Fibroblast of lung (primary cell): ENCODE data around the gene CELSR2. TPM values are rescaled to one million over a fixed set of nuclear protein-coding genes. Genes with fewer than 3 reads are reported as not detected.

Experiments used
- DNase-seq, 2 donors: peaks; one replicate each; pipeline versions ENCODE4 v3.0.0 to v3.0.0-alpha.2; 2010; ENCODE audit warnings: low read depth in 2 of 2
- H2AFZ ChIP-seq: 2 replicates; pipeline ENCODE4 v1.5.1; 2012; ENCODE audit warnings: low read length, control low read depth, inconsistent platforms
- H3K27ac ChIP-seq: 2 replicates; pipeline ENCODE4 v1.5.1; 2011; ENCODE audit warnings: low read length, control low read depth; ENCODE audit not compliant: insufficient read depth
- H3K27me3 ChIP-seq: 2 replicates; pipeline ENCODE4 v1.5.1; 2011; ENCODE audit warnings: mild to moderate bottlenecking, low read length; ENCODE audit not compliant: control insufficient read depth, insufficient read depth
- H3K36me3 ChIP-seq: 2 replicates; pipeline ENCODE4 v1.5.1; 2011; ENCODE audit warnings: low read length; ENCODE audit not compliant: control insufficient read depth, insufficient read depth
- H3K4me1 ChIP-seq: 2 replicates; pipeline ENCODE4 v1.5.1; 2011; ENCODE audit warnings: low read length; ENCODE audit not compliant: control insufficient read depth, insufficient read depth; ENCODE audit errors: extremely low read depth
- H3K4me2 ChIP-seq: 2 replicates; pipeline ENCODE4 v1.5.1; 2011; ENCODE audit warnings: low read length, control low read depth; ENCODE audit not compliant: insufficient read depth; ENCODE audit errors: extremely low read depth
- H3K4me3 ChIP-seq, 4 experiments: fragments of 200-600 bp in 1 of 4; sonication (generic) in 1 of 4; replicated peaks in 1 of 4; 2 replicates each; pipeline ENCODE4 v1.5.1; 2011 to 2016; ENCODE audit warnings: low read length in 4 of 4, low read depth in 3 of 4, mild to moderate bottlenecking in 3 of 4, control low read depth in 2 of 4, inconsistent platforms in 1 of 4, mixed read lengths in 1 of 4; ENCODE audit not compliant: insufficient read depth in 1 of 4; ENCODE audit errors: control extremely low read depth in 1 of 4
- H3K79me2 ChIP-seq: 2 replicates; pipeline ENCODE4 v1.5.1; 2012; ENCODE audit warnings: mild to moderate bottlenecking, low read length, inconsistent platforms; ENCODE audit not compliant: control insufficient read depth, insufficient read depth
- H3K9ac ChIP-seq: 2 replicates; pipeline ENCODE4 v1.5.1; 2011; ENCODE audit warnings: mild to moderate bottlenecking, low read length, control low read depth; ENCODE audit not compliant: insufficient read depth
- H3K9me3 ChIP-seq: 2 replicates; pipeline ENCODE4 v1.5.1; 2012; ENCODE audit warnings: low read depth, low read length; ENCODE audit not compliant: control insufficient read depth, insufficient read depth
- H4K20me1 ChIP-seq: 2 replicates; pipeline ENCODE4 v1.5.1; 2011; ENCODE audit warnings: low read length; ENCODE audit not compliant: control insufficient read depth, insufficient read depth; ENCODE audit errors: extremely low read depth
- EZH2 ChIP-seq: IDR thresholded peaks from 2 replicates; pipeline ENCODE4 v1.5.1; 2012; ENCODE audit warnings: low read length, control low read depth, mild to moderate bottlenecking; ENCODE audit errors: missing control alignments
- polyA plus RNA-seq, 2 donors: library from polyadenylated mRNA; depleted of rRNA in 1 of 2; stranded (reverse) in 1 of 2; unstranded in 1 of 2; fragments of >200 nt; gene quantifications; 2 replicates each; pipeline ENCODE4 v1.2.1, GENCODE V29; 2011 to 2012; ENCODE audit warnings: missing spikeins in 1 of 2
- total RNA-seq: library from RNA; depleted of rRNA; stranded (reverse); fragments of >200 nt; gene quantifications from 2 replicates; pipeline ENCODE4 v1.2.1, GENCODE V29; 2014
- TF ChIP-seq, protein P1 (sequence below), 2 donors: IDR thresholded peaks in 1 of 2; conservative IDR thresholded peaks in 1 of 2; 1 replicate in 1 of 2; 2 replicates in 1 of 2; pipeline ENCODE4 v1.5.1; 2011 to 2012; ENCODE audit warnings: low read length in 2 of 2, control low read depth in 1 of 2, inconsistent platforms in 1 of 2, low read depth in 1 of 2, mild to moderate bottlenecking in 1 of 2

The CELSR2 gene
- total and polyA plus RNA-seq, 2 donors (not counting 1 experiment from before 2014, with no cell fraction given), result 0.67 to 3.5 TPM

GRCh38 chr1:109255678-109256077, 6.3 kb downstream of the CELSR2 start:
- H3K9ac ChIP-seq, result no peak overlapping the region
- TF ChIP-seq, protein P1, sequence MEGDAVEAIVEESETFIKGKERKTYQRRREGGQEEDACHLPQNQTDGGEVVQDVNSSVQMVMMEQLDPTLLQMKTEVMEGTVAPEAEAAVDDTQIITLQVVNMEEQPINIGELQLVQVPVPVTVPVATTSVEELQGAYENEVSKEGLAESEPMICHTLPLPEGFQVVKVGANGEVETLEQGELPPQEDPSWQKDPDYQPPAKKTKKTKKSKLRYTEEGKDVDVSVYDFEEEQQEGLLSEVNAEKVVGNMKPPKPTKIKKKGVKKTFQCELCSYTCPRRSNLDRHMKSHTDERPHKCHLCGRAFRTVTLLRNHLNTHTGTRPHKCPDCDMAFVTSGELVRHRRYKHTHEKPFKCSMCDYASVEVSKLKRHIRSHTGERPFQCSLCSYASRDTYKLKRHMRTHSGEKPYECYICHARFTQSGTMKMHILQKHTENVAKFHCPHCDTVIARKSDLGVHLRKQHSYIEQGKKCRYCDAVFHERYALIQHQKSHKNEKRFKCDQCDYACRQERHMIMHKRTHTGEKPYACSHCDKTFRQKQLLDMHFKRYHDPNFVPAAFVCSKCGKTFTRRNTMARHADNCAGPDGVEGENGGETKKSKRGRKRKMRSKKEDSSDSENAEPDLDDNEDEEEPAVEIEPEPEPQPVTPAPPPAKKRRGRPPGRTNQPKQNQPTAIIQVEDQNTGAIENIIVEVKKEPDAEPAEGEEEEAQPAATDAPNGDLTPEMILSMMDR (conservative IDR thresholded peaks at IDR 0.05 in 1 of 2, IDR thresholded peaks at IDR 0.05 in 1 of 2; ENCODE audit: low read depth in 1 of 2, low read length in 2 of 2), result no peak
- TF ChIP-seq EZH2, result no peak
- no peaks in the 10 kb centered on the region for H3K36me3 ChIP-seq
- H3K79me2 ChIP-seq, result no peaks in the 10 kb centered on the region
- H3K4me3 ChIP-seq, result no peak overlapping the region
- no peaks in the 10 kb centered on the region for H3K9me3 ChIP-seq
- no peaks in the 10 kb centered on the region for H4K20me1 ChIP-seq
- no peak overlapping the region for H2AFZ ChIP-seq
- DNase-seq, result no peak
- H3K4me2 ChIP-seq, result no peak overlapping the region
- H3K4me1 ChIP-seq, result peaks cover 5% of the 10 kb centered on the region
- H3K27ac ChIP-seq, result no peak overlapping the region
- H3K27me3 ChIP-seq, result no peaks in the 10 kb centered on the region

DNA sequence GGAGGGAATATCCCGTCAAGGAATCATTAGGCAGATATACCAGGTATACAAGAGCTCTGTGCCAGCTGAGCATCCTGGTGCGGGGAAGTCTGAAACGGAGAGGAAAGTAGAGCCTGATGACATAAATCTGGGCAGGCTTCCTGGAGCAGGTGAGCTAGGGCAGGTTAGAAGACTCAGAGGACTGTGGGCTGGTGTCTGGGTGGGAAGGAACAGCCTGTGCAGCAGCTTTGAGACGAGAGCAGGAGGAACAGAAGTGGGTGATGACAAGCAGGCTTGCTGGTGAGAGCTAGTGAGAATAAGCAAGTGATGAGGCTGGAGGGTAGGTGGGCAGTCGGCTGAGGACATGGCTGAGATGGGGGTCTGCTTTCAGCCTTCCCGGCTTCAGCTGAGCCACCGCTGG, 6.7 kb downstream of the CELSR2 start:
- Histone ChIP-seq H2AFZ (no peak overlapping the region), H3K36me3 (no peaks in the 10 kb centered on the region), H3K4me3 (no peak overlapping the region), H3K27ac (no peak overlapping the region), H3K4me1 (peaks cover 5% of the 10 kb centered on the region), H3K4me2 (no peak overlapping the region), H3K9me3 (no peaks in the 10 kb centered on the region), H3K27me3 (no peaks in the 10 kb centered on the region), H3K9ac (no peak overlapping the region), H3K79me2 (no peaks in the 10 kb centered on the region), H4K20me1 (no peaks in the 10 kb centered on the region)
- TF ChIP-seq, protein P1 (conservative IDR thresholded peaks at IDR 0.05 in 1 of 2, IDR thresholded peaks at IDR 0.05 in 1 of 2; ENCODE audit: low read depth in 1 of 2, low read length in 2 of 2), result no peak
- DNase-seq, result no peak

DNA sequence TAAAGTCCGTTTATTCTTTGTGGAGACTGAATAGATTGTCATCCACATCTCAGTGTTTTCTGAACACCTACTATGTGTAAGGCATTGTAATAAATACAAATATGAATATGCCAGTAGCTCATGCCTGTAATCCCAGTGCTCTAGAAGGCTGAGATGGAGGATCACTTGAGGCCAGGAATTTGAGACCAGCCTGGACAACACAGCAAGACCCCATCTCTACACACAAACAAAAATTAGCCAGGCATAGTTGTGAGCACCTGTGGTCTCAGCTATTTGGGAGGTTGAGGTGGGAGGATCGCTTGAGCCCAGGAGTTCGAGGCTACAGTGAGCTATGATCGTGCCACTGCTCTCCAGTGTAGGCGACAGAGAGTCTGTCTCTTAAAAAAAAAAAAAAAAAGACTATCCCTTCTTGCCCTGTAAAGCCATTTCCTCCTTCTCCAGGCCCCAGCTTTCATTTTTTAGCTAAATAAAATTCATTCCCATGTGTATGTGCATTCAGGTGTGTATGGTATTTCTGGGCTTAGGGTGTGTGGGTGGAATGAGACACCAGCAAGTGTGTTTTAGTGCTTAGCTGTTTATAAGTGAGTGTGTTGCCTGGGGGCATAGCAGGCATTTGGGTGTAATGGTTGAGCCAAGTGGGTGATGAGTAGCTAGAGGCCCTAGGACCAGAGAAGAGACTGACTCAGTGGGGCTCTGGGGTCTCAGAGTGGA, 7.8 kb downstream of the CELSR2 start:
- no peaks in the 10 kb centered on the region for H3K36me3 ChIP-seq
- peaks cover 5% of the 10 kb centered on the region for H3K4me1 ChIP-seq

More for the DNA sequence above, 7.8 kb downstream of the CELSR2 start:
- peak in 1 of 2 donors; percentile 47 for DNase-seq
- Histone ChIP-seq H2AFZ (no peak overlapping the region), H3K4me2 (no peak overlapping the region), H3K9me3 (no peaks in the 10 kb centered on the region), H3K9ac (no peak overlapping the region), H4K20me1 (no peaks in the 10 kb centered on the region), H3K27me3 (no peaks in the 10 kb centered on the region), H3K27ac (no peak overlapping the region), H3K79me2 (no peaks in the 10 kb centered on the region), H3K4me3 (no peak overlapping the region)
- TF ChIP-seq EZH2, result no peak
- TF ChIP-seq, protein P1 (conservative IDR thresholded peaks at IDR 0.05 in 1 of 2, IDR thresholded peaks at IDR 0.05 in 1 of 2; ENCODE audit: low read depth in 1 of 2, low read length in 2 of 2), result no peak
